ENCODE measurements around the gene OR7G2.

DNA sequence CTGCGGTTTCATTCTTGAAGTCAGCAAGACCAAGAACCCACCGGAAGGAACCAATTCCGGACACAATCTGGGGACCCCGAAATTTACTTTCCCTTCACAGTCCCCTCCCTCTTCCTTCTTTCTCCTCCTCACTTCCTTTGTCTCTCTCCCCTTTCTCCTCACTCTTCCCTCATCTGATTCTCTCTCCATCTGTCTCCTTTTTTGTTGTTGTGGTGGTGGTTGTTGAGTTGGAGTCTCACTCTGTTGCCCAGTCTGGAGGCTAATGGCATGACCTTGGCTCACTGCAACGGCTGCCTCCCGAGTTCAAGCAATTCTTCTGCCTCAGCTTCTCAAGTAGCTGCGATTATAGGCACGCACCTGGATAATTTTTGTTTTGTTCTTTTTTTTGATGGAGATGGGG lies 53.1 kb downstream of the OR7G2 start:
- TF ChIP-seq EZH2 (IDR thresholded peaks at IDR 0.05; ENCODE audit: insufficient read depth, low read length): no peak
- TF ChIP-seq, protein P1, sequence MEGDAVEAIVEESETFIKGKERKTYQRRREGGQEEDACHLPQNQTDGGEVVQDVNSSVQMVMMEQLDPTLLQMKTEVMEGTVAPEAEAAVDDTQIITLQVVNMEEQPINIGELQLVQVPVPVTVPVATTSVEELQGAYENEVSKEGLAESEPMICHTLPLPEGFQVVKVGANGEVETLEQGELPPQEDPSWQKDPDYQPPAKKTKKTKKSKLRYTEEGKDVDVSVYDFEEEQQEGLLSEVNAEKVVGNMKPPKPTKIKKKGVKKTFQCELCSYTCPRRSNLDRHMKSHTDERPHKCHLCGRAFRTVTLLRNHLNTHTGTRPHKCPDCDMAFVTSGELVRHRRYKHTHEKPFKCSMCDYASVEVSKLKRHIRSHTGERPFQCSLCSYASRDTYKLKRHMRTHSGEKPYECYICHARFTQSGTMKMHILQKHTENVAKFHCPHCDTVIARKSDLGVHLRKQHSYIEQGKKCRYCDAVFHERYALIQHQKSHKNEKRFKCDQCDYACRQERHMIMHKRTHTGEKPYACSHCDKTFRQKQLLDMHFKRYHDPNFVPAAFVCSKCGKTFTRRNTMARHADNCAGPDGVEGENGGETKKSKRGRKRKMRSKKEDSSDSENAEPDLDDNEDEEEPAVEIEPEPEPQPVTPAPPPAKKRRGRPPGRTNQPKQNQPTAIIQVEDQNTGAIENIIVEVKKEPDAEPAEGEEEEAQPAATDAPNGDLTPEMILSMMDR (IDR thresholded peaks at IDR 0.05; ENCODE audit: insufficient read depth, low read depth, low read length): no peak

Measured in astrocyte (in vitro differentiated cells and primary cell).